ENCODE results near the gene FAM98C.
"Not testable (repeated sequence)": the region's sequence is repeated elsewhere in the genome, so short reads cannot be mapped to it uniquely, and the experiment has no call there.

The FAM98C gene

GRCh38 chr19:38427035-38427677, 24.3 kb downstream of the FAM98C start:
- DNase-seq (ENCODE audit: low spot score) = not testable (repeated sequence)

DNA sequence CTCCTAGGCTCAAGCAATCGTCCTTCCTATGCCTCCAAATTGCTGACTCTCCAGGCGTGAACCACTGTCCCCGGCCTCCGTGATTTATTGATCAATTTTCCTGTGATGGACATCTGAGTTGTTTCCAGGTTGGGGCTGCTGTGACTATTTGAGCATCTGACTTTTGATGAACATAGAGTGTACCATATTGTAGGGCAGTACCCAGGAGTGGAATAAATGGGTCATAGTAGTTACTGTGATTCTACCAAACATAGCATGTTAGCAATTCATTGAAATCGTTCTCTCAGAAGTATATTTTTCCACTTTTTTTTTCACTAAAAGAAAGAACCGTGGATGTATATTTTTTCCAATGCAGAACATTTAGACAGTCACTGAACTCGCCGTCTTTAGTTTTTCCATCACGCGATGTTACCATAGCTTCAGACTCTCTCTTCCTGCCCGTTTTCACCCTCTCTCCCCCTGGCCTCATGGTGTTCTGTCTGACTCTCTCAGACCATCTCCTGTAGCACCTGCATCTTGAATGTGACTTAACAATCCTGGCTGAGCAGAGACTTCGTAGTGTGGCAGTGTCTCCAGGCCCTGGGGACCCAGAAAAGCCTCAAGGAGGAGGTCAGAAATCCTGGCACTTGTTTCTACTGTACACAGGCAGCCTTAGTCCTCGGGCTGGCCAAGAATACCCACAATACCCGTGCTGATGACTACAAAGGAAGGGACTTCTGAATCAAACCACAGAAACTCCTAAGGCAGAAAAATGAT, 26.3 kb downstream of the FAM98C start:
- DNase-seq (ENCODE audit: low spot score) = no peak

- DNase-seq (ENCODE audit: low spot score) = no peak
Measured at GRCh38 chr19:38429811-38430156, 26.9 kb downstream of the FAM98C start.

DNA sequence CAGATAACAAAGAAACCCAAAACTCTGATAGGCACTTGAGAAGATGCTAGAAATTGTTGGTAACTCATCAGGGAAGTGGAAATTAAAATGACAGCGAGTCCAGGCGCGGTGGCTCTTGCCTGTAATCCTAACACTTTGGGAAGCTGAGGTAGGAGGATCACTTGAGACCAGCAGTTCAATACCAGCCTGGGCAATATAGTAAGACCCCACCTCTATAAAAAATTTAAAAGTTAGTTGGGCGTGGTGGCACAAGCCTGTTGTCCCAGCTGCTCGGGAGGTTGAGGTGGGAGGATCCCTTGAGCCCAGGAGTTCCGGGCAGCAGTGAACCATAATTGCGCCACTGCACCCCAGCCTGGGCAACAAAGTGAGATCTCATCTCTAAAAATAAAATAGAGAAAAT, 28.0 kb downstream of the FAM98C start:
- no peak for DNase-seq (ENCODE audit: low spot score)

GRCh38 chr19:38433268-38433733, 30.4 kb downstream of the FAM98C start, which contains the start of gene RYR1:
RYR1 (plus strand) TSS chr19:38433691; CDS start chr19:38433830, 139 bp downstream.
- peak; percentile 89 for DNase-seq (ENCODE audit: low spot score)

DNA sequence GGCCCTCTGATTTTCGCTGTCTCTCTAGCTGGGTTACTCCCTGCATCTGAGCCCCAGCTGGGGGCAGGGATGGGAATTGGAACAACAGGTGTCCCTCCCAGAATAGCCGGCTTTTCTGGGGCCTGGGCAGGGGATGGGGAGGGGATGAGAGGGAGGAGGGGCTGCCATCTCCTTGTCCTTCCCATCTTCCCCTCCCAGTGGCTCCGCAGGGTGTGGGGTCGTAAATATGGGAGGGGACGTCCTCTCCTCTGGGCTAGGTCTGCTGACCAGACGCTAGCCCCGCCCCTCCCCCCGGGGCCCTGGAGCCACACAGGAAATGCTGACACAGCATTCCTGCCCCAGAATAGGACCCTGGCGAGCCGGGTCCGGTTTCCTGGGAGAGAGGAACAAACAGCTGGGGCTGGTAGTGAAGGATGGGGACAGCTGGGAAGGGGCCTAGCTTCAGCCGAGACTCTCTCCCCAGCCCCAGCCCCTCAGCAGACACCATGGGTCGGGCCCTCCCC, 31.7 kb downstream of the FAM98C start:
- no peak for DNase-seq (ENCODE audit: low spot score)

DNA sequence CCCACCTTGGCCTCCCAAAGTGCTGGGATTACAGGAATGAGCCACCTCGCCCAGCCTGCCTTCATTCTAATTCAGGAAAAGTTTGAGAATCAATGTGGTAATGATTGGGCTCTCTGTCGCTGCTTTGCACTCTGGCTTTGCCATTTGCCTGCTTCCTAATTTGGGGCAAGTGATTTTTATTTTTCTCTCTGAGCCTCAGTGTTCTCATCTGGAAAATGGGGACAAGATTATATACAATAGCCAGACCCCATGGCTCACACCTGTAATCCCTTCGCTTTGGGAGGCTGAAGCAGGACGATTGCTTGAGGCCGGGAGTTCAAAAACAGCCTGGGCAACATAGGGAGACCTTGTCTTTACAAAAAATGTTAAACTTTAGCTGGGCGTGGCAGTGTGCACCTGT, 34.4 kb downstream of the FAM98C start:
- no peak for DNase-seq (ENCODE audit: low spot score)

GRCh38 chr19:38437917-38438316, 35.0 kb downstream of the FAM98C start:
- DNase-seq (ENCODE audit: low spot score) = no peak

- DNase-seq (ENCODE audit: low spot score) = no peak
Measured at GRCh38 chr19:38440592-38440991, 37.7 kb downstream of the FAM98C start.

- no peak for DNase-seq (ENCODE audit: low spot score)
Measured at GRCh38 chr19:38441657-38442348, 38.9 kb downstream of the FAM98C start.

GRCh38 chr19:38442736-38443135, 39.8 kb downstream of the FAM98C start:
- DNase-seq (ENCODE audit: low spot score) = no peak

DNA sequence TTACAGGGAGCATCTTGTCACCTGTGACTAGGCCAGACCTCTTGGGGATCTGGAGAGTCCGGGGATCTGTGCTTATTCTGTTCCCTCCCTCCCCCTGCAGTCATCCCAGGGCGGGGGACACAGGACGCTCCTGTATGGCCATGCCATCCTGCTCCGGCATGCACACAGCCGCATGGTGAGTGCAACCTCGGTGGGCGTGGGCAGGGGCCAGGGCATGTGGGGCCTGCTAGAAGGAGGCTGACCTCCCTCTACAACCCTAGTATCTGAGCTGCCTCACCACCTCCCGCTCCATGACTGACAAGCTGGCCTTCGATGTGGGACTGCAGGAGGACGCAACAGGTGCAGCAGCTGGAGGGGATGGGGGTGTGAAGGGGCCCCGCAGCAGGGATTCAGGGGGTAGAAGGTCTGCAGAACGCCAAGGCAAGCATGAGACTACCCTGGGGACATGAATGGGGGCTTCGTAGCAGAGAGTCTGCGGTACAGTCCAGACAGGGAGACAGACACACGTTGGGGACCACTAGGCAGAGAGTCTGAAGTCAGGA, 40.6 kb downstream of the FAM98C start:
- DNase-seq (ENCODE audit: low spot score) = no peak

DNA sequence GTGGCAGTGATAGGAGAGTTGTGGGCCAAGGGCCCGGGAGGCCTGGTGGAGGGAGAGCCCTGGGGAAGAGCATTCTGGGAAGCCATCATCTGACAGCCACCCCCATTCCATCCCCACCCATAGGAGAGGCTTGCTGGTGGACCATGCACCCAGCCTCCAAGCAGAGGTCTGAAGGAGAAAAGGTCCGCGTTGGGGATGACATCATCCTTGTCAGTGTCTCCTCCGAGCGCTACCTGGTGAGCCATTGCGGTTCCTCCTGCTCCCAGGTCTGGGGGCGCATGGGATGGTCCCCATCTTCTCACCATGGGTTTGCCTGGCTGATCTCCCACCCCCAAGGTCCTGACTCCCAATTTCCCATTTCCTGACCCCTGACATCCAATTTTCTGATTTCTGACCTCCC, 41.1 kb downstream of the FAM98C start:
- DNase-seq (ENCODE audit: low spot score) = no peak

DNA sequence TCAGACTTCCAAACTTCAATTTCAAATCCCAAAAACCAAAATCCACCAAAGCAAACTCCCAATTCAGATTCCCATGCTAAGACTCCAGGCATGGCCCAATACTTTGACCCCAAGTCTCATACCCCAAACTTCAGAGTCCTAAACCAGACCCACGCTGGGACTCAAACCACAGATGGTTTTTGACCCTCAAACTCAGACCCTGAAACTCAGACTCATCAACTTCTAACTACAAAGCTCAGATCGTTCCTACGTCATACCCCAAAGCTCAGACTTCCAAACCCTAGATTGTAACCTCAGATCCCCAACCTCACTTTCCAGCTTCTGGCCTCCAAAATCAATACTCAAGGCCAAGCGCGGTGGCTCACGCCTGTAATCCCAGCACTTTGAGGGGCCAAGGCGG, 42.5 kb downstream of the FAM98C start:
- no peak for DNase-seq (ENCODE audit: low spot score)

DNA sequence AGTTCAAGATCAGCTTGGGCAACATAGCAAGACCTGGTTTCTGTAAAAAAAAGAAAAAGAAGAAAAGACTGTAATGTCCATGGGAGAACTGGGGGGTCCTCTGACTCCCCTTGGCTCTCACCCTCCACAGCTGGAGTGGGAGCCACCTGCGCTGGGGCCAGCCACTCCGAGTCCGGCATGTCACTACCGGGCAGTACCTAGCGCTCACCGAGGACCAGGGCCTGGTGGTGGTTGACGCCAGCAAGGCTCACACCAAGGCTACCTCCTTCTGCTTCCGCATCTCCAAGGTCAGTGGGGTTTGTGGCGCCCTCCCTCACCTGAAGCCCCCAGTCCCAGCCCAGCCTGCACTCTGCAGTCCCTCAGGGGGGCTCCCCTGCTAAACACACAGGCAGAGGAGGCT, 45.3 kb downstream of the FAM98C start:
- DNase-seq (ENCODE audit: low spot score) = no peak

DNA sequence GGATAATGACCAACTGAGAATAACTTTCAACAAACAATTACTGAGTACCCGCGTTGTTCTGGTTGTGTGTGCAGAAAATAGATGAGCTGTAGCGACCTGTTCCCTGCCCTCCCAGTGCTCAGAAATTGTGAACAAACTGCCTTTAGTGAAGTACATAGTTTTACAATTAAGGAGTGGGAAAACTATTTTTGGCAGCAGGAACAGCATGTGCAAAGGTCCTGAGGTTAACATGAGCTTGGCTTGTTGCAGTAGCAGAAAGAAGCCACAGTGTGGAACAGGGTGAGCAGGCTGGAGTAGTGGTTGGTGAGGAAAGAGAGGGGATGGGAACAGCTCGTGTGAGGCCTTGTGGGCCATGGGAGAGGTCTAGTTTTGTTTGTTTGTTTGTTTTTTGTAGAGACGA, 46.6 kb downstream of the FAM98C start:
- no peak for DNase-seq (ENCODE audit: low spot score)

DNA sequence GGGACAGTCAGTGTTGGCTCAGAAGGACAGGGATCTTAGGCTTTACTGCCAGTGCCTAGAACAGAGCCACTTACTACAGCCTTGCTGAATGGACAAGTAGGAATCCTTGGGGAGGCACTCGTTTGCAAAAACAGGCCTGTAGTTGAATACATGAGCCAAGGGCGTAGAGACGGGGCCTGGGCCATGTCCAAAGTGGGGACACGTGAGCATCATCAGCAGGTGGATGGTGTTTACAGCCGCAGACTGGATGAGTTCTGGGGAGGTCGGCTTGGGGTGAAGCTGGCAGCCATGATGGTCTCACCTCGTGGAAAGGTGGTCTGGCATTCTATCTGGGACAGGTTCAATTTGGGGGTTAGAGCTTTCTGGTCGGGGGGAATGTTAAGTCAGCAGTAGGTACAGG, 48.1 kb downstream of the FAM98C start:
- DNase-seq (ENCODE audit: low spot score) = no peak

- no peak for DNase-seq (ENCODE audit: low spot score)
Measured at GRCh38 chr19:38451629-38452028, 48.7 kb downstream of the FAM98C start.

GRCh38 chr19:38452430-38453366, 49.8 kb downstream of the FAM98C start:
- DNase-seq (ENCODE audit: low spot score) = peak; percentile 47

DNA sequence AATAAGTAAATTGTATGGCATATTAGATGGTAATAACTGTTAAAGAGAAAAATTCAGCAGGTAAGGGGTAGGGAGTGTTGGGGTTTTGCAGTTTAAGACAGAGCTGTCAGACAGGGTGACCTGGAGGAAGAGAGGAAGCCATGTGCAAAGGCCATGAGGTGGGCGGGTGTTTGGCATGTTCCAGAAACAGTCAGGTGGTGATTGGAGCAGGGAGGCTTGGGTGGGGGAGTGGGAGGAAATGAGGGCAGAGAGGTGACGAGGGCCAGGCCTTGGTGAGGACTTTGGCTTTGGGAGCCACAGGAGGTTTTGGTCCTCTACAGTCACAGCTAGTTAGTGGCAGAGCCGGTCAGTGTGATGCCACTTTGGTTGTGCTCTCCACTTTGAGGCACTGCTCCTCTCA, 50.7 kb downstream of the FAM98C start:
- DNase-seq (ENCODE audit: low spot score) = no peak

DNA sequence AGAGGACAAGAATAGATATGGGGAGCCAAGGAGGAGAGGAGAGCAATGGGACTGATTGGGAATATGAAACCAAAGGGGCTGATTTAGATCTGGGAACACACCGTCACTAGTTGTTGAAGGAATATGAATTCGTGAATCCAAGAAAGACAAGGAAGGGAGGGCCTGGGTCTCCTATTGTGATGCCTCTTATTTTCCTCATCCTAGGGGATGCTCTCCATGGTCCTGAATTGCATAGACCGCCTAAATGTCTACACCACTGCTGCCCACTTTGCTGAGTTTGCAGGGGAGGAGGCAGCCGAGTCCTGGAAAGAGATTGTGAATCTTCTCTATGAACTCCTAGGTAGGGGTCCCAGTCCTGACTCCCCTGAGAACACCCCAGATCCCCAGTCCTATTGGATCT, 52.1 kb downstream of the FAM98C start:
- DNase-seq (ENCODE audit: low spot score) = no peak

DNA sequence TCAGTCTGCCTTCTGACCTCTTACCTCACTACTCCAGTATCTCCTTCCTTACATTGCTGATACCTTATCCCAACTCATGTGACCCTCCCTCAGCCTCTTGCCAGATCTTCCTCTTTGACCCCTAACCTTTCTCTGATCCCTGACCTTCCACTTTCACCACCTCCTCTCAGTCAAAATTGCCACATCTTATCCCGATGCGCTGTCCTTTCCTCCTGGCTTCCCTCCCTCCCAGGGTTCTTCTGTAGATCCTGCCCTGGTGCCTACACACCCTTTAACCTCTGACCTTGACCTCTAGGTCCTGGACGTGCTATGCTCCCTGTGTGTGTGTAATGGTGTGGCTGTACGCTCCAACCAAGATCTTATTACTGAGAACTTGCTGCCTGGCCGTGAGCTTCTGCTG, 54.3 kb downstream of the FAM98C start:
- DNase-seq (ENCODE audit: low spot score) = no peak

All from germinal center (tissue), 1 donor.